Liver (tissue), 9 donors: ENCODE measurements around the gene PRKAR1B. TPM values are rescaled to one million over a fixed set of nuclear protein-coding genes. Genes with fewer than 3 reads are reported as not detected.

Experiments used
- DNase-seq: peaks from one replicate; pipeline ENCODE4 v3.0.0-alpha.2; 2017; ENCODE audit warnings: low spot score
- H3K27ac ChIP-seq, 2 donors: one replicate each; pipeline ENCODE4 v1.7.0; 2013; ENCODE audit warnings: inconsistent platforms in 2 of 2, low read length in 2 of 2, control low read depth in 1 of 2, low read depth in 1 of 2, mild to moderate bottlenecking in 1 of 2
- H3K27me3 ChIP-seq, 4 donors: one replicate each; pipeline versions ENCODE4 v1.6.1 to v1.7.0; 2013; ENCODE audit warnings: low read length in 3 of 4, inconsistent platforms in 1 of 4, mild to moderate bottlenecking in 1 of 4, moderate library complexity in 1 of 4; ENCODE audit not compliant: control insufficient read depth in 4 of 4, insufficient read depth in 4 of 4
- H3K36me3 ChIP-seq, 4 donors: one replicate each; pipeline versions ENCODE4 v1.6.1 to v1.7.0; 2013; ENCODE audit warnings: low read length in 3 of 4, mild to moderate bottlenecking in 3 of 4, low read depth in 1 of 4, moderate library complexity in 1 of 4; ENCODE audit not compliant: control insufficient read depth in 4 of 4, insufficient read depth in 3 of 4
- H3K4me1 ChIP-seq, 4 donors: one replicate each; pipeline versions ENCODE4 v1.6.1 to v1.7.0; 2013; ENCODE audit warnings: low read length in 3 of 4, mild to moderate bottlenecking in 3 of 4, moderate library complexity in 1 of 4; ENCODE audit not compliant: control insufficient read depth in 4 of 4, insufficient read depth in 4 of 4
- H3K4me3 ChIP-seq, 3 donors: one replicate each; pipeline versions ENCODE4 v1.6.1 to v1.7.0; 2013; ENCODE audit warnings: low read length in 3 of 3, control low read depth in 1 of 3, low read depth in 1 of 3, mild to moderate bottlenecking in 1 of 3
- H3K9ac ChIP-seq, 2 donors: one replicate each; pipeline ENCODE4 v1.7.0; 2013; ENCODE audit warnings: low read length in 2 of 2, mild to moderate bottlenecking in 2 of 2, moderate library complexity in 2 of 2, control low read depth in 1 of 2, low read depth in 1 of 2
- H3K9me3 ChIP-seq, 4 donors: one replicate each; pipeline versions ENCODE4 v1.6.1 to v1.7.0; 2013; ENCODE audit warnings: low read length in 3 of 4; ENCODE audit not compliant: control insufficient read depth in 4 of 4
- EGR1 ChIP-seq, 2 donors: IDR thresholded peaks; 2 replicates each; pipeline ENCODE4 v1.6.1; 2016 to 2018; ENCODE audit warnings: antibody characterized with exemption in 2 of 2, low read depth in 2 of 2
- FOXA1 ChIP-seq: IDR thresholded peaks from 2 replicates; pipeline ENCODE4 v1.6.1; 2016; ENCODE audit warnings: antibody characterized with exemption
- FOXA2 ChIP-seq: IDR thresholded peaks from 2 replicates; pipeline ENCODE4 v1.6.1; 2016; ENCODE audit warnings: antibody characterized with exemption
- GABPA ChIP-seq, 2 donors: IDR thresholded peaks in 1 of 2; conservative IDR thresholded peaks in 1 of 2; 2 replicates each; pipeline ENCODE4 v1.6.1; 2016; ENCODE audit warnings: antibody characterized with exemption in 2 of 2, mild to moderate bottlenecking in 1 of 2, moderate library complexity in 1 of 2
- HNF4A ChIP-seq, 2 donors: conservative IDR thresholded peaks; 2 replicates each; pipeline ENCODE4 v1.6.1; 2016; ENCODE audit warnings: antibody characterized with exemption in 2 of 2, mild to moderate bottlenecking in 2 of 2
- HNF4G ChIP-seq: IDR thresholded peaks from 2 replicates; pipeline ENCODE4 v1.6.1; 2016; ENCODE audit warnings: antibody characterized with exemption
- JUND ChIP-seq, 2 donors: IDR thresholded peaks; 2 replicates each; pipeline ENCODE4 v1.6.1; 2016; ENCODE audit warnings: antibody characterized with exemption in 2 of 2
- NR2F2 ChIP-seq: IDR thresholded peaks from 2 replicates; pipeline ENCODE4 v1.6.1; 2016; ENCODE audit warnings: antibody characterized with exemption
- RAD21 ChIP-seq, 2 donors: IDR thresholded peaks; 2 replicates each; pipeline ENCODE4 v1.6.1; 2016; ENCODE audit warnings: antibody characterized with exemption in 2 of 2, mild to moderate bottlenecking in 2 of 2
- RXRA ChIP-seq, 2 donors: IDR thresholded peaks; 2 replicates each; pipeline ENCODE4 v1.6.1; 2017 to 2018; ENCODE audit warnings: antibody characterized with exemption in 2 of 2, mild to moderate bottlenecking in 1 of 2
- SP1 ChIP-seq: IDR thresholded peaks from 2 replicates; pipeline ENCODE4 v1.6.1; 2018; ENCODE audit warnings: antibody characterized with exemption, mild to moderate bottlenecking
- TAF1 ChIP-seq: conservative IDR thresholded peaks from 2 replicates; pipeline ENCODE4 v1.6.1; 2016; ENCODE audit warnings: antibody characterized with exemption, mild to moderate bottlenecking
- YY1 ChIP-seq: IDR thresholded peaks from 2 replicates; pipeline ENCODE4 v1.6.1; 2016; ENCODE audit warnings: antibody characterized with exemption, mild to moderate bottlenecking
- WGBS: extraction: QIAGEN DNeasy Blood & Tissue Kit; methylation state at CpG from one replicate; pipeline ENCODE4 v1.1.7; 2013; 5-methylcytosine and 5-hydroxymethylcytosine counted together
- polyA plus RNA-seq, 2 donors: library from polyadenylated mRNA; stranded (reverse) in 1 of 2; unstranded in 1 of 2; fragments of 200-250 nt in 1 of 2; fragments of >200 nt in 1 of 2; fragmentation: Nextera tagmentation in 1 of 2; extraction: Ambion mirVana in 1 of 2; gene quantifications; one replicate each; pipeline versions ENCODE4 v1.2.1 to v1.2.3, GENCODE V29; 2013 to 2015
- total RNA-seq, 2 donors: library from RNA; depleted of rRNA; stranded (reverse); fragments of >200 nt; gene quantifications; one replicate each; pipeline ENCODE4 v1.2.3, GENCODE V29; 2014
- TF ChIP-seq, protein P1 (sequence below): IDR thresholded peaks from 2 replicates; pipeline ENCODE4 v1.6.1; 2016; ENCODE audit warnings: antibody characterized with exemption
- TF ChIP-seq, protein P2 (sequence below): IDR thresholded peaks from 2 replicates; pipeline ENCODE4 v1.6.1; 2016; ENCODE audit warnings: antibody characterized with exemption
- TF ChIP-seq, protein P3 (sequence below): IDR thresholded peaks from 2 replicates; pipeline ENCODE4 v1.6.1; 2016; ENCODE audit warnings: antibody characterized with exemption, mild to moderate bottlenecking
- TF ChIP-seq, protein P4 (sequence below): IDR thresholded peaks from 2 replicates; pipeline ENCODE4 v1.6.1; 2016; ENCODE audit warnings: antibody characterized with exemption
- TF ChIP-seq, protein P5 (sequence below): fragments of 150-350 bp; IDR thresholded peaks from 2 replicates; pipeline ENCODE4 v1.5.1; 2017; ENCODE audit warnings: improper control_type of control experiment, low read depth, low read length; ENCODE audit not compliant: missing input control
- donor health status: healthy.
- donor health status: healthy.
- donor health status: healthy.
- donor health status: healthy.
- donor health status: healthy.

PRKAR1B gene
- total and polyA plus RNA-seq, 4 donors: 11.1 to 14.4 (median 12.4) TPM

DNA sequence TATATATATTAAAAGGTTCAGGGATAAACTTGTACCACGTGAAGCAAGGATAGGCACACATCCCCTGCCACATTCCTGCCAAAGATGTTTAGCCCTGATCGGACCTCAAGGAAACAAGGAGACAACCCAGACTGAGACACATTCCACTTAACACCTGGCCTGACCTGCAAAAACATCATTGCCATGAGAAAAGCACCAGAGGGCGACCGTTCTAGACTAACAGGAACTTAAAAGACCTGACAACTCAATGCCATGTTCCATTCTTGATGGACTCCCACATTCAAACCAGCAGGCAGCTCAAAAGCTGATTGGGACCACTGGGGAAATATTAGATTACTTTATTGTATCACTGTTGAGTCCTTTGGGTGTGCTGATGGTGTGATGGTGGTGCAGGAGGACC lies 199.4 kb downstream of the PRKAR1B start:
- Histone ChIP-seq H3K27me3 (peaks cover 0 to 3% (median under 1%) of the 10 kb centered on the region in 4 donors), H3K9ac (no peak overlapping the region), H3K4me1 (no peaks in the 10 kb centered on the region), H3K4me3 (no peak overlapping the region), H3K9me3 (peaks cover 0 to 2% (median 0%) of the 10 kb centered on the region in 4 donors), H3K27ac (no peak overlapping the region), H3K36me3 (no peaks in the 10 kb centered on the region)
- no peak for DNase-seq
- TF ChIP-seq HNF4A (conservative IDR thresholded peaks at IDR 0.05) (no peak), GABPA (IDR thresholded peaks at IDR 0.05 in 1 of 2, conservative IDR thresholded peaks at IDR 0.05 in 1 of 2) (no peak), RAD21 (IDR thresholded peaks at IDR 0.05) (no peak), NR2F2 (no peak), JUND (IDR thresholded peaks at IDR 0.05) (no peak), FOXA2 (no peak), TAF1 (no peak), SP1 (no peak), EGR1 (IDR thresholded peaks at IDR 0.05; ENCODE audit: low read depth in 2 of 2) (no peak), RXRA (IDR thresholded peaks at IDR 0.05) (no peak), HNF4G (no peak), FOXA1 (no peak), YY1 (no peak)
- TF ChIP-seq, protein P1, sequence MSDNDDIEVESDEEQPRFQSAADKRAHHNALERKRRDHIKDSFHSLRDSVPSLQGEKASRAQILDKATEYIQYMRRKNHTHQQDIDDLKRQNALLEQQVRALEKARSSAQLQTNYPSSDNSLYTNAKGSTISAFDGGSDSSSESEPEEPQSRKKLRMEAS: no peak
- TF ChIP-seq, protein P2, sequence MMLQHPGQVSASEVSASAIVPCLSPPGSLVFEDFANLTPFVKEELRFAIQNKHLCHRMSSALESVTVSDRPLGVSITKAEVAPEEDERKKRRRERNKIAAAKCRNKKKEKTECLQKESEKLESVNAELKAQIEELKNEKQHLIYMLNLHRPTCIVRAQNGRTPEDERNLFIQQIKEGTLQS: no peak
- TF ChIP-seq, protein P3, sequence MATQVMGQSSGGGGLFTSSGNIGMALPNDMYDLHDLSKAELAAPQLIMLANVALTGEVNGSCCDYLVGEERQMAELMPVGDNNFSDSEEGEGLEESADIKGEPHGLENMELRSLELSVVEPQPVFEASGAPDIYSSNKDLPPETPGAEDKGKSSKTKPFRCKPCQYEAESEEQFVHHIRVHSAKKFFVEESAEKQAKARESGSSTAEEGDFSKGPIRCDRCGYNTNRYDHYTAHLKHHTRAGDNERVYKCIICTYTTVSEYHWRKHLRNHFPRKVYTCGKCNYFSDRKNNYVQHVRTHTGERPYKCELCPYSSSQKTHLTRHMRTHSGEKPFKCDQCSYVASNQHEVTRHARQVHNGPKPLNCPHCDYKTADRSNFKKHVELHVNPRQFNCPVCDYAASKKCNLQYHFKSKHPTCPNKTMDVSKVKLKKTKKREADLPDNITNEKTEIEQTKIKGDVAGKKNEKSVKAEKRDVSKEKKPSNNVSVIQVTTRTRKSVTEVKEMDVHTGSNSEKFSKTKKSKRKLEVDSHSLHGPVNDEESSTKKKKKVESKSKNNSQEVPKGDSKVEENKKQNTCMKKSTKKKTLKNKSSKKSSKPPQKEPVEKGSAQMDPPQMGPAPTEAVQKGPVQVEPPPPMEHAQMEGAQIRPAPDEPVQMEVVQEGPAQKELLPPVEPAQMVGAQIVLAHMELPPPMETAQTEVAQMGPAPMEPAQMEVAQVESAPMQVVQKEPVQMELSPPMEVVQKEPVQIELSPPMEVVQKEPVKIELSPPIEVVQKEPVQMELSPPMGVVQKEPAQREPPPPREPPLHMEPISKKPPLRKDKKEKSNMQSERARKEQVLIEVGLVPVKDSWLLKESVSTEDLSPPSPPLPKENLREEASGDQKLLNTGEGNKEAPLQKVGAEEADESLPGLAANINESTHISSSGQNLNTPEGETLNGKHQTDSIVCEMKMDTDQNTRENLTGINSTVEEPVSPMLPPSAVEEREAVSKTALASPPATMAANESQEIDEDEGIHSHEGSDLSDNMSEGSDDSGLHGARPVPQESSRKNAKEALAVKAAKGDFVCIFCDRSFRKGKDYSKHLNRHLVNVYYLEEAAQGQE: no peak
- TF ChIP-seq, protein P4, sequence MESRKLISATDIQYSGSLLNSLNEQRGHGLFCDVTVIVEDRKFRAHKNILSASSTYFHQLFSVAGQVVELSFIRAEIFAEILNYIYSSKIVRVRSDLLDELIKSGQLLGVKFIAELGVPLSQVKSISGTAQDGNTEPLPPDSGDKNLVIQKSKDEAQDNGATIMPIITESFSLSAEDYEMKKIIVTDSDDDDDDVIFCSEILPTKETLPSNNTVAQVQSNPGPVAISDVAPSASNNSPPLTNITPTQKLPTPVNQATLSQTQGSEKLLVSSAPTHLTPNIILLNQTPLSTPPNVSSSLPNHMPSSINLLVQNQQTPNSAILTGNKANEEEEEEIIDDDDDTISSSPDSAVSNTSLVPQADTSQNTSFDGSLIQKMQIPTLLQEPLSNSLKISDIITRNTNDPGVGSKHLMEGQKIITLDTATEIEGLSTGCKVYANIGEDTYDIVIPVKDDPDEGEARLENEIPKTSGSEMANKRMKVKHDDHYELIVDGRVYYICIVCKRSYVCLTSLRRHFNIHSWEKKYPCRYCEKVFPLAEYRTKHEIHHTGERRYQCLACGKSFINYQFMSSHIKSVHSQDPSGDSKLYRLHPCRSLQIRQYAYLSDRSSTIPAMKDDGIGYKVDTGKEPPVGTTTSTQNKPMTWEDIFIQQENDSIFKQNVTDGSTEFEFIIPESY: no peak
- TF ChIP-seq, protein P5, sequence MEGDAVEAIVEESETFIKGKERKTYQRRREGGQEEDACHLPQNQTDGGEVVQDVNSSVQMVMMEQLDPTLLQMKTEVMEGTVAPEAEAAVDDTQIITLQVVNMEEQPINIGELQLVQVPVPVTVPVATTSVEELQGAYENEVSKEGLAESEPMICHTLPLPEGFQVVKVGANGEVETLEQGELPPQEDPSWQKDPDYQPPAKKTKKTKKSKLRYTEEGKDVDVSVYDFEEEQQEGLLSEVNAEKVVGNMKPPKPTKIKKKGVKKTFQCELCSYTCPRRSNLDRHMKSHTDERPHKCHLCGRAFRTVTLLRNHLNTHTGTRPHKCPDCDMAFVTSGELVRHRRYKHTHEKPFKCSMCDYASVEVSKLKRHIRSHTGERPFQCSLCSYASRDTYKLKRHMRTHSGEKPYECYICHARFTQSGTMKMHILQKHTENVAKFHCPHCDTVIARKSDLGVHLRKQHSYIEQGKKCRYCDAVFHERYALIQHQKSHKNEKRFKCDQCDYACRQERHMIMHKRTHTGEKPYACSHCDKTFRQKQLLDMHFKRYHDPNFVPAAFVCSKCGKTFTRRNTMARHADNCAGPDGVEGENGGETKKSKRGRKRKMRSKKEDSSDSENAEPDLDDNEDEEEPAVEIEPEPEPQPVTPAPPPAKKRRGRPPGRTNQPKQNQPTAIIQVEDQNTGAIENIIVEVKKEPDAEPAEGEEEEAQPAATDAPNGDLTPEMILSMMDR: no peak
- 87% methylated on average over 4 of the region's 4 CpGs for WGBS
